Astrocyte (in vitro differentiated cells and primary cell): ENCODE measurements around the gene TNIK. TPM values are rescaled to one million over a fixed set of nuclear protein-coding genes. Genes with fewer than 3 reads are reported as not detected.
A peak's percentile ranks its signal among the peaks of the same experiment; 100 is the strongest.

Experiments used
- DNase-seq: peaks from one replicate; pipeline ENCODE4 v3.0.0-alpha.2; 2010; ENCODE audit warnings: low read depth
- FAIRE-seq: peaks from 2 replicates; lab custom pipeline; 2011; peaks lifted over from hg19 to GRCh38; lab: Jason Lieb, UNC
- H2AFZ ChIP-seq: 2 replicates; pipeline ENCODE4 v1.6.0; 2012; ENCODE audit warnings: low read depth, low read length, inconsistent platforms
- H3K27ac ChIP-seq: 2 replicates; pipeline ENCODE4 v1.5.1; 2011; ENCODE audit warnings: low read depth, low read length, inconsistent platforms
- H3K27me3 ChIP-seq: 2 replicates; pipeline ENCODE4 v1.6.0; 2011; ENCODE audit warnings: low read length, inconsistent platforms; ENCODE audit not compliant: insufficient read depth
- H3K36me3 ChIP-seq: 2 replicates; pipeline ENCODE4 v1.5.1; 2011; ENCODE audit warnings: low read length, inconsistent platforms; ENCODE audit not compliant: insufficient read depth
- H3K4me1 ChIP-seq: 2 replicates; pipeline ENCODE4 v1.5.1; 2011; ENCODE audit warnings: low read length, inconsistent platforms; ENCODE audit not compliant: insufficient read depth
- H3K4me2 ChIP-seq: 2 replicates; pipeline ENCODE4 v1.6.0; 2012; ENCODE audit warnings: low read length, inconsistent platforms
- H3K4me3 ChIP-seq: 2 replicates; pipeline ENCODE4 v1.5.1; 2011; ENCODE audit warnings: low read depth, mild to moderate bottlenecking, low read length, inconsistent platforms; ENCODE audit not compliant: insufficient read depth
- H3K79me2 ChIP-seq: 2 replicates; pipeline ENCODE4 v1.6.0; 2012; ENCODE audit warnings: mild to moderate bottlenecking, low read length, inconsistent platforms; ENCODE audit not compliant: insufficient read depth
- H3K9ac ChIP-seq: 2 replicates; pipeline ENCODE4 v1.6.0; 2012; ENCODE audit warnings: mild to moderate bottlenecking, low read length, inconsistent platforms
- H3K9me3 ChIP-seq: 2 replicates; pipeline ENCODE4 v1.5.1; 2012; ENCODE audit warnings: low read depth, mild to moderate bottlenecking, low read length, inconsistent platforms; ENCODE audit not compliant: insufficient read depth
- H4K20me1 ChIP-seq: 2 replicates; pipeline ENCODE4 v1.6.0; 2012; ENCODE audit warnings: low read length, inconsistent platforms; ENCODE audit not compliant: insufficient read depth
- H3K27ac Mint-ChIP-seq: one replicate; pipeline ENCODE4 v1.8.0; 2021; ENCODE audit warnings: mild to moderate bottlenecking, mixed read lengths; ENCODE audit not compliant: unreplicated experiment
- H3K27me3 Mint-ChIP-seq: one replicate; pipeline ENCODE4 v1.8.0; 2021; ENCODE audit warnings: low read depth, mixed read lengths; ENCODE audit not compliant: unreplicated experiment
- H3K36me3 Mint-ChIP-seq: one replicate; pipeline ENCODE4 v1.8.0; 2021; ENCODE audit warnings: low read depth, mixed read lengths; ENCODE audit not compliant: unreplicated experiment
- H3K4me1 Mint-ChIP-seq: one replicate; pipeline ENCODE4 v1.8.0; 2021; ENCODE audit warnings: low read depth, mixed read lengths; ENCODE audit not compliant: unreplicated experiment
- H3K4me3 Mint-ChIP-seq: one replicate; pipeline ENCODE4 v1.8.0; 2021; ENCODE audit warnings: mild to moderate bottlenecking, moderate library complexity, mixed read lengths; ENCODE audit not compliant: unreplicated experiment
- H3K9me3 Mint-ChIP-seq: one replicate; pipeline ENCODE4 v1.8.0; 2021; ENCODE audit warnings: mild to moderate bottlenecking, mixed read lengths; ENCODE audit not compliant: unreplicated experiment
- CTCF ChIP-seq: IDR thresholded peaks from 2 replicates; pipeline ENCODE4 v1.5.1; 2011; ENCODE audit warnings: low read depth, mild to moderate bottlenecking, inconsistent platforms, low read length, moderate library complexity; ENCODE audit not compliant: insufficient read depth
- EZH2 ChIP-seq: IDR thresholded peaks from 2 replicates; pipeline ENCODE4 v1.6.1; 2012; ENCODE audit warnings: mild to moderate bottlenecking, low read length, inconsistent platforms; ENCODE audit not compliant: insufficient read depth
- total RNA-seq: library from RNA; stranded (reverse); gene quantifications from 2 replicates; pipeline ENCODE4 v1.2.1, GENCODE V29; 2021

Gene TNIK
- total RNA-seq, 1 donor from 2014 or later = 70.0 TPM

GRCh38 chr3:171059978-171060377 is 400.2 kb downstream of the TNIK start:
- Histone ChIP-seq H2AFZ (no peak overlapping the region), H3K9ac (no peak overlapping the region), H3K36me3 (no peaks in the 10 kb centered on the region), H3K27me3 (no peaks in the 10 kb centered on the region), H3K79me2 (no peaks in the 10 kb centered on the region), H3K4me2 (no peak overlapping the region), H3K4me1 (peaks cover 20% of the 10 kb centered on the region), H3K27ac (no peak overlapping the region), H4K20me1 (no peaks in the 10 kb centered on the region), H3K9me3 (no peaks in the 10 kb centered on the region), H3K4me3 (no peak overlapping the region)
- TF ChIP-seq EZH2 (no peak), CTCF (no peak)
- DNase-seq (peak; percentile 7), FAIRE-seq (no peak)
- Mint-ChIP-seq H3K4me3 (no peak overlapping the region), H3K9me3 (no peaks in the 10 kb centered on the region), H3K27me3 (no peaks in the 10 kb centered on the region), H3K36me3 (peaks cover 13% of the 10 kb centered on the region), H3K27ac (no peak overlapping the region), H3K4me1 (peaks cover 4% of the 10 kb centered on the region)

GRCh38 chr3:171058873-171059603 is 401.2 kb downstream of the TNIK start:
- FAIRE-seq = no peak
- H3K4me1 Mint-ChIP-seq = peaks cover 7% of the 10 kb centered on the region

More at GRCh38 chr3:171058873-171059603, 401.2 kb downstream of the TNIK start:
- Mint-ChIP-seq H3K36me3 (peaks cover 12% of the 10 kb centered on the region), H3K9me3 (no peaks in the 10 kb centered on the region), H3K27ac (no peak overlapping the region), H3K27me3 (no peaks in the 10 kb centered on the region), H3K4me3 (no peak overlapping the region)
- no peaks in the 10 kb centered on the region for H3K9me3 ChIP-seq
- H3K36me3 ChIP-seq = no peaks in the 10 kb centered on the region
- H3K27me3 ChIP-seq = no peaks in the 10 kb centered on the region
- no peaks in the 10 kb centered on the region for H4K20me1 ChIP-seq
- H3K4me3 ChIP-seq = no peak overlapping the region
- no peaks in the 10 kb centered on the region for H3K79me2 ChIP-seq
- H3K9ac ChIP-seq = no peak overlapping the region
- H3K27ac ChIP-seq = no peak overlapping the region
- H3K4me2 ChIP-seq = no peak overlapping the region
- H3K4me1 ChIP-seq = peaks cover 19% of the 10 kb centered on the region
- no peak for DNase-seq
- no peak overlapping the region for H2AFZ ChIP-seq
- TF ChIP-seq EZH2 = no peak
- TF ChIP-seq CTCF = no peak
